ENCODE measurements around the gene RAPGEF3.

The RAPGEF3 gene

DNA sequence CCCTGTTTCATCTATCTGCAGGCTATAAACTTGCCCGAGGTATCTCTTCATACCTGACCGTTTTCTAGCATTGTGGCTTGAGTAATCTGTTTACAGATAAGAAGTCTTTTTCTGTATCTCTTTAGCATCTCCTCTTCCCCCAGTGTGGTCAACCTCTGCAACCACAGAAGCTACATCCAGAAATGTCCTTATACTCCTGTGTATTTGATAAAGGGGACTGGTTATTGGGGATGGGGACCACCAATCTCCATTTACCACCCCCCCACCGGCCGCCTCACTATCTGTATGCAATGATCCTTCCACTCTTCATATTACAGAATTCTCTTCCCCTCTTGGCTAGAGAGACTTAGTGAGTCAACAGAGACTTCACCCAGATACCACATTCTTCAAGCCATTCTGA lies 49.4 kb downstream of the RAPGEF3 start:
- no peak for TF ChIP-seq ZNF544 (tag by site-specific recombination; IDR thresholded peaks at IDR 0.05)
- no peak for TF ChIP-seq PRDM2 (tag by site-specific recombination; IDR thresholded peaks at IDR 0.05; ENCODE audit: borderline replicate concordance)
- no peak for TF ChIP-seq ZNF169 (tag by site-specific recombination; IDR thresholded peaks at IDR 0.05)
- no peak for TF ChIP-seq ZNF16 (tag by site-specific recombination; IDR thresholded peaks at IDR 0.05; ENCODE audit: low read depth)
- no peak for TF ChIP-seq ZNF677 (tag by site-specific recombination; IDR thresholded peaks at IDR 0.05)
- no peak for TF ChIP-seq ZNF350 (tag by site-specific recombination; IDR thresholded peaks at IDR 0.05)
- no peak for TF ChIP-seq ZSCAN16 (tag by site-specific recombination; IDR thresholded peaks at IDR 0.05)
- TF ChIP-seq KLF1 (tag by site-specific recombination; IDR thresholded peaks at IDR 0.05), result no peak
- no peak for TF ChIP-seq ZFP3 (tag by site-specific recombination; IDR thresholded peaks at IDR 0.05; ENCODE audit: low read depth)
- no peak for TF ChIP-seq ZNF623 (tag by site-specific recombination; IDR thresholded peaks at IDR 0.05)
- TF ChIP-seq ZBTB10 (tag by site-specific recombination; IDR thresholded peaks at IDR 0.05), result no peak
- TF ChIP-seq, protein P1, sequence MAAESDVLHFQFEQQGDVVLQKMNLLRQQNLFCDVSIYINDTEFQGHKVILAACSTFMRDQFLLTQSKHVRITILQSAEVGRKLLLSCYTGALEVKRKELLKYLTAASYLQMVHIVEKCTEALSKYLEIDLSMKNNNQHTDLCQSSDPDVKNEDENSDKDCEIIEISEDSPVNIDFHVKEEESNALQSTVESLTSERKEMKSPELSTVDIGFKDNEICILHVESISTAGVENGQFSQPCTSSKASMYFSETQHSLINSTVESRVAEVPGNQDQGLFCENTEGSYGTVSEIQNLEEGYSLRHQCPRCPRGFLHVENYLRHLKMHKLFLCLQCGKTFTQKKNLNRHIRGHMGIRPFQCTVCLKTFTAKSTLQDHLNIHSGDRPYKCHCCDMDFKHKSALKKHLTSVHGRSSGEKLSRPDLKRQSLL (tag by site-specific recombination; IDR thresholded peaks at IDR 0.05), result no peak
- TF ChIP-seq PRDM1 (tag by site-specific recombination; IDR thresholded peaks at IDR 0.05), result no peak
- no peak for TF ChIP-seq KLF7 (tag by site-specific recombination; IDR thresholded peaks at IDR 0.05; ENCODE audit: borderline replicate concordance)
- no peak for TF ChIP-seq SALL2 (tag by site-specific recombination; IDR thresholded peaks at IDR 0.05; ENCODE audit: borderline replicate concordance)
- TF ChIP-seq, protein P2, sequence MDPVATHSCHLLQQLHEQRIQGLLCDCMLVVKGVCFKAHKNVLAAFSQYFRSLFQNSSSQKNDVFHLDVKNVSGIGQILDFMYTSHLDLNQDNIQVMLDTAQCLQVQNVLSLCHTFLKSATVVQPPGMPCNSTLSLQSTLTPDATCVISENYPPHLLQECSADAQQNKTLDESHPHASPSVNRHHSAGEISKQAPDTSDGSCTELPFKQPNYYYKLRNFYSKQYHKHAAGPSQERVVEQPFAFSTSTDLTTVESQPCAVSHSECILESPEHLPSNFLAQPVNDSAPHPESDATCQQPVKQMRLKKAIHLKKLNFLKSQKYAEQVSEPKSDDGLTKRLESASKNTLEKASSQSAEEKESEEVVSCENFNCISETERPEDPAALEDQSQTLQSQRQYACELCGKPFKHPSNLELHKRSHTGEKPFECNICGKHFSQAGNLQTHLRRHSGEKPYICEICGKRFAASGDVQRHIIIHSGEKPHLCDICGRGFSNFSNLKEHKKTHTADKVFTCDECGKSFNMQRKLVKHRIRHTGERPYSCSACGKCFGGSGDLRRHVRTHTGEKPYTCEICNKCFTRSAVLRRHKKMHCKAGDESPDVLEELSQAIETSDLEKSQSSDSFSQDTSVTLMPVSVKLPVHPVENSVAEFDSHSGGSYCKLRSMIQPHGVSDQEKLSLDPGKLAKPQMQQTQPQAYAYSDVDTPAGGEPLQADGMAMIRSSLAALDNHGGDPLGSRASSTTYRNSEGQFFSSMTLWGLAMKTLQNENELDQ (tag by site-specific recombination; IDR thresholded peaks at IDR 0.05; ENCODE audit: low read depth), result no peak
- TF ChIP-seq ZXDB (tag by site-specific recombination; IDR thresholded peaks at IDR 0.05), result no peak
- no peak for TF ChIP-seq ZBTB8A (tag by site-specific recombination; IDR thresholded peaks at IDR 0.05)
- TF ChIP-seq ZSCAN5A (tag by site-specific recombination; IDR thresholded peaks at IDR 0.05), result no peak
- no peak for TF ChIP-seq SP3 (tag by site-specific recombination; IDR thresholded peaks at IDR 0.05)
- Histone ChIP-seq H3K4me1 (ENCODE audit: control insufficient read depth, insufficient read depth, low read length) (no peaks in the 10 kb centered on the region), H3K9me3 (ENCODE audit: control insufficient read depth, insufficient read depth, low read depth, low read length) (no peaks in the 10 kb centered on the region), H3K27ac (ENCODE audit: extremely low read depth, low read depth, low read length) (no peak overlapping the region), H3K4me3 (ENCODE audit: low read depth, low read length) (no peak overlapping the region), H3K36me3 (ENCODE audit: control insufficient read depth in 2 of 2, insufficient read depth in 1 of 2, low read length in 2 of 2) (no peaks in the 10 kb centered on the region)
- CTCF ChIA-PET, result interaction anchor here (0.5 to 11.4 kb wide), 6 partner anchors 33 to 464 kb away, joined by 3 to 271 read pairs (median 5); no protein-coding TSS in a partner anchor
- POLR2A ChIA-PET, result no interaction called here
